H1 (cell line): ENCODE data around the gene TASP1. TPM values are rescaled to one million over a fixed set of nuclear protein-coding genes. Genes with fewer than 3 reads are reported as not detected.

Experiments used
- ATF2 ChIP-seq: IDR thresholded peaks from 2 replicates; pipeline ENCODE4 v1.6.1; 2012; ENCODE audit warnings: low read length, inconsistent platforms
- CBX8 ChIP-seq: fragments of 300-800, 300-1000 bp; sonication (generic); IDR thresholded peaks from 2 replicates; pipeline ENCODE4 v1.7.1; 2016; ENCODE audit warnings: low read depth, low read length, borderline replicate concordance
- HDAC2 ChIP-seq, 2 experiments: fragments of 300-600 bp in 1 of 2; sonication (generic) in 1 of 2; IDR thresholded peaks; 2 replicates each; pipeline ENCODE4 v1.6.1; 2011 to 2012; ENCODE audit warnings: low read depth in 2 of 2, low read length in 2 of 2, mild to moderate bottlenecking in 2 of 2, moderate library complexity in 2 of 2, borderline replicate concordance in 1 of 2, inconsistent platforms in 1 of 2
- JUN ChIP-seq: IDR thresholded peaks from 2 replicates; pipeline ENCODE4 v1.6.1; 2011; ENCODE audit warnings: low read depth, mild to moderate bottlenecking, improper control_type of control experiment, low read length
- JUND ChIP-seq: IDR thresholded peaks from 2 replicates; pipeline ENCODE4 v1.6.1; 2011; ENCODE audit warnings: mild to moderate bottlenecking, improper control_type of control experiment, low read length
- RBBP5 ChIP-seq: IDR thresholded peaks from 2 replicates; pipeline ENCODE4 v1.7.1; 2012; ENCODE audit warnings: low read depth, mild to moderate bottlenecking, inconsistent platforms, low read length, moderate library complexity, borderline replicate concordance
- RFX5 ChIP-seq: IDR thresholded peaks from 2 replicates; pipeline ENCODE4 v1.6.1; 2011; ENCODE audit warnings: low read depth, low read length, improper control_type of control experiment, borderline replicate concordance
- polyA plus RNA-seq, 7 experiments: library from polyadenylated mRNA; depleted of rRNA in 3 of 7; stranded (reverse) in 5 of 7; unstranded in 2 of 7; fragments of >200 nt in 5 of 7; fragments of 200-250 nt in 2 of 7; gene quantifications; 1 replicate in 5 of 7; 2 replicates in 1 of 7; 4 replicates in 1 of 7; pipeline versions ENCODE4 v1.2.1 to v1.2.3, GENCODE V29; 2011 to 2013; ENCODE audit warnings: missing spikeins in 2 of 7, mixed read lengths in 2 of 7
- total RNA-seq: library from RNA; stranded (reverse); fragmentation: NEBNext Ultra II Directional; extraction: Animal tissue kit (Norgen Biotek cat#: 25700); gene quantifications from 2 replicates; pipeline ENCODE4 v1.2.1, GENCODE V29; 2021

Gene TASP1
- total and polyA plus RNA-seq, 2 of the 8 experiments (the other 6 are each of a cell fraction or from before 2014, with no cell fraction given): 4.5 to 10.9 TPM

- TF ChIP-seq RBBP5 (no peak), CBX8 (no peak), RFX5 (no peak), HDAC2 (IDR thresholded peaks at IDR 0.05; ENCODE audit: borderline replicate concordance in 1 of 2, low read depth in 2 of 2, low read length in 2 of 2) (no peak), JUN (no peak), JUND (no peak), ATF2 (no peak)
Measured at GRCh38 chr20:13364278-13365170, 274.2 kb downstream of the TASP1 start (continued).
